ENCODE measurements around the gene MET. TPM values are rescaled to one million over a fixed set of nuclear protein-coding genes. Genes with fewer than 3 reads are reported as not detected.

Gene MET
- polyA plus RNA-seq, 1 donor from 2014 or later: not detected

- Histone ChIP-seq H3K79me2 (replicated peaks; ENCODE audit: insufficient read depth, low read length) (no peaks in the 10 kb centered on the region), H3K9me2 (ENCODE audit: insufficient read depth, low read length) (no peaks in the 10 kb centered on the region), H3K36me3 (ENCODE audit: insufficient read depth, low read length) (no peaks in the 10 kb centered on the region), H3K9ac (ENCODE audit: low read length) (no peak overlapping the region), H4K20me1 (ENCODE audit: insufficient read depth) (no peaks in the 10 kb centered on the region), H3K27ac (ENCODE audit: low read length) (no peak overlapping the region), H3K4me3 (ENCODE audit: low read length) (peak overlapping the region; percentile 69), H3K9me3 (ENCODE audit: low read length) (no peaks in the 10 kb centered on the region), H3K4me2 (ENCODE audit: low read length) (no peak overlapping the region), H2AFZ (ENCODE audit: low read depth, low read length) (no peak overlapping the region), H3F3A (ENCODE audit: insufficient read depth, low read length, poor library complexity, severe bottlenecking) (no peaks in the 10 kb centered on the region), H3K27me3 (ENCODE audit: insufficient read depth, low read depth, low read length) (peaks cover 56% of the 10 kb centered on the region)
- TF ChIP-seq TAF1 (IDR thresholded peaks at IDR 0.05; ENCODE audit: low read depth) (no peak), EZH2 (IDR thresholded peaks at IDR 0.05; ENCODE audit: borderline replicate concordance, insufficient read depth, low read length, poor library complexity, severe bottlenecking) (no peak), POLR2AphosphoS5 (IDR thresholded peaks at IDR 0.05) (no peak), RAD21 (conservative IDR thresholded peaks at IDR 0.05) (no peak), MXI1 (conservative IDR thresholded peaks at IDR 0.05; ENCODE audit: poor library complexity, severe bottlenecking) (no peak), SMC3 (conservative IDR thresholded peaks at IDR 0.05; ENCODE audit: poor library complexity) (no peak), EP300 (conservative IDR thresholded peaks at IDR 0.05; ENCODE audit: poor library complexity, severe bottlenecking) (no peak), REST (IDR thresholded peaks at IDR 0.05; ENCODE audit: borderline replicate concordance) (no peak)
- TF ChIP-seq, protein P1, sequence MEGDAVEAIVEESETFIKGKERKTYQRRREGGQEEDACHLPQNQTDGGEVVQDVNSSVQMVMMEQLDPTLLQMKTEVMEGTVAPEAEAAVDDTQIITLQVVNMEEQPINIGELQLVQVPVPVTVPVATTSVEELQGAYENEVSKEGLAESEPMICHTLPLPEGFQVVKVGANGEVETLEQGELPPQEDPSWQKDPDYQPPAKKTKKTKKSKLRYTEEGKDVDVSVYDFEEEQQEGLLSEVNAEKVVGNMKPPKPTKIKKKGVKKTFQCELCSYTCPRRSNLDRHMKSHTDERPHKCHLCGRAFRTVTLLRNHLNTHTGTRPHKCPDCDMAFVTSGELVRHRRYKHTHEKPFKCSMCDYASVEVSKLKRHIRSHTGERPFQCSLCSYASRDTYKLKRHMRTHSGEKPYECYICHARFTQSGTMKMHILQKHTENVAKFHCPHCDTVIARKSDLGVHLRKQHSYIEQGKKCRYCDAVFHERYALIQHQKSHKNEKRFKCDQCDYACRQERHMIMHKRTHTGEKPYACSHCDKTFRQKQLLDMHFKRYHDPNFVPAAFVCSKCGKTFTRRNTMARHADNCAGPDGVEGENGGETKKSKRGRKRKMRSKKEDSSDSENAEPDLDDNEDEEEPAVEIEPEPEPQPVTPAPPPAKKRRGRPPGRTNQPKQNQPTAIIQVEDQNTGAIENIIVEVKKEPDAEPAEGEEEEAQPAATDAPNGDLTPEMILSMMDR (IDR thresholded peaks at IDR 0.05; ENCODE audit: poor library complexity, severe bottlenecking): no peak
Observed at GRCh38 chr7:116672596-116673456, 830 bp downstream of the MET start.

DNA sequence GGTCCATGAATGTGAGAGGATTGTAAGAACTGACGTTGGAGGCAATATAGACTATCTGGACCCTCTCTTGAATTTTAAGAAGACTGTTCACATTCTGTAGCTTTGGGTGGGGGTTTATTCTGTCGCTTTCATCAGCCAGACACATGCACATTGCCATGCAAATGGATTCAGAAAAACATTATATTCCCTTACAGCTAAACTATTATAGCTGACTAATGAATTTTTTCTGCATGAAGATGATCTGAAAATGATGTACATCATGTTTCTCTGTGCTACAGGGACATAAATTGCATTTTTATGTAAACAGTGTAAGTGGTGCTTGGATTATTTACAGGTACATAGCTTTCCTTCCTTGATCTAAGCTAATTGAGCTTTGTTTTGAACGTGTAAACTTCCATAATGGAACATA lies 1.5 kb downstream of the MET start:
- TF ChIP-seq POLR2AphosphoS5 (IDR thresholded peaks at IDR 0.05) (no peak), MXI1 (conservative IDR thresholded peaks at IDR 0.05; ENCODE audit: poor library complexity, severe bottlenecking) (no peak), RAD21 (conservative IDR thresholded peaks at IDR 0.05) (no peak), EP300 (conservative IDR thresholded peaks at IDR 0.05; ENCODE audit: poor library complexity, severe bottlenecking) (no peak), TAF1 (IDR thresholded peaks at IDR 0.05; ENCODE audit: low read depth) (no peak), REST (IDR thresholded peaks at IDR 0.05; ENCODE audit: borderline replicate concordance) (no peak), EZH2 (IDR thresholded peaks at IDR 0.05; ENCODE audit: borderline replicate concordance, insufficient read depth, low read length, poor library complexity, severe bottlenecking) (no peak), SMC3 (conservative IDR thresholded peaks at IDR 0.05; ENCODE audit: poor library complexity) (no peak)
- TF ChIP-seq, protein P1 (IDR thresholded peaks at IDR 0.05; ENCODE audit: poor library complexity, severe bottlenecking): no peak
- H3K27ac ChIP-seq (ENCODE audit: low read length): no peak overlapping the region
- no peaks in the 10 kb centered on the region for H3K9me2 ChIP-seq (ENCODE audit: insufficient read depth, low read length)

More for the DNA sequence above, 1.5 kb downstream of the MET start:
- no peaks in the 10 kb centered on the region for H4K20me1 ChIP-seq (ENCODE audit: insufficient read depth)
- H3K9me3 ChIP-seq (ENCODE audit: low read length): no peaks in the 10 kb centered on the region
- H3K36me3 ChIP-seq (ENCODE audit: insufficient read depth, low read length): no peaks in the 10 kb centered on the region
- no peak overlapping the region for H3K4me3 ChIP-seq (ENCODE audit: low read length)
- H3K4me2 ChIP-seq (ENCODE audit: low read length): no peak overlapping the region
- no peaks in the 10 kb centered on the region for H3K79me2 ChIP-seq (replicated peaks; ENCODE audit: insufficient read depth, low read length)
- no peaks in the 10 kb centered on the region for H3F3A ChIP-seq (ENCODE audit: insufficient read depth, low read length, poor library complexity, severe bottlenecking)
- peaks cover 56% of the 10 kb centered on the region for H3K27me3 ChIP-seq (ENCODE audit: insufficient read depth, low read depth, low read length)
- no peak overlapping the region for H3K9ac ChIP-seq (ENCODE audit: low read length)
- no peak overlapping the region for H2AFZ ChIP-seq (ENCODE audit: low read depth, low read length)
